Vagina (tissue), 2 donors: ENCODE data around the gene ACAN. TPM values are rescaled to one million over a fixed set of nuclear protein-coding genes. Genes with fewer than 3 reads are reported as not detected.
A peak's percentile ranks its signal among the peaks of the same experiment; 100 is the strongest.

ENCODE experiments used
- DNase-seq, 2 donors: peaks; one replicate each; pipeline ENCODE4 v3.0.0-alpha.2; 2017; ENCODE audit errors: extremely low spot score in 2 of 2
- H3K27ac ChIP-seq: fragments of 200-600 bp; sonication (generic); one replicate; pipeline ENCODE4 v1.5.1; 2019
- H3K27me3 ChIP-seq: fragments of 200-600 bp; sonication (generic); one replicate; pipeline ENCODE4 v1.5.1; 2019
- H3K36me3 ChIP-seq, 2 donors: fragments of 200-600 bp; sonication (generic); one replicate each; pipeline ENCODE4 v1.5.1; 2017 to 2019
- H3K4me1 ChIP-seq: fragments of 200-600 bp; sonication (generic); one replicate; pipeline ENCODE4 v1.5.1; 2019
- H3K4me3 ChIP-seq, 2 donors: fragments of 200-600 bp; sonication (generic); 1 replicate in 1 of 2; 2 replicates in 1 of 2; pipeline ENCODE4 v1.5.1; 2016 to 2019
- H3K9me3 ChIP-seq: fragments of 200-600 bp; sonication (generic); one replicate; pipeline ENCODE4 v1.5.1; 2019
- POLR2A ChIP-seq, 2 donors: fragments of 450-650 bp; IDR thresholded peaks; one replicate each; pipeline ENCODE4 v1.6.1; 2017; ENCODE audit warnings: antibody characterized with exemption in 2 of 2, mild to moderate bottlenecking in 2 of 2, moderate library complexity in 2 of 2
- POLR2AphosphoS5 ChIP-seq, 2 donors: sonication (generic); formaldehyde crosslinking; IDR thresholded peaks; one replicate each; pipeline ENCODE4 v1.9.0; 2017; ENCODE audit warnings: antibody characterized with exemption in 2 of 2, mild to moderate bottlenecking in 2 of 2, low read depth in 1 of 2; ENCODE audit not compliant: insufficient read depth in 1 of 2
- intact Hi-C: fragments of 100-400 bp; cut with DNase I; formaldehyde crosslinking; loops from one replicate; pipeline ENCODE4 v1.15.1; 2023
- total RNA-seq: library from RNA; depleted of rRNA; stranded (reverse); fragments of >200 nt; gene quantifications from one replicate; pipeline ENCODE4 v1.2.3, GENCODE V29; 2016
- TF ChIP-seq, protein P1 (sequence below), 3 experiments: fragments of 450-650 bp in 2 of 3; fragments of 200-600 bp in 1 of 3; sonication (generic) in 1 of 3; IDR thresholded peaks; one replicate each; pipeline ENCODE4 v1.5.1; 2017 to 2019; ENCODE audit warnings: antibody characterized with exemption in 3 of 3, mild to moderate bottlenecking in 2 of 3, moderate library complexity in 2 of 3

Gene ACAN
- total RNA-seq, 1 donor from 2014 or later = 2.0 TPM

DNA sequence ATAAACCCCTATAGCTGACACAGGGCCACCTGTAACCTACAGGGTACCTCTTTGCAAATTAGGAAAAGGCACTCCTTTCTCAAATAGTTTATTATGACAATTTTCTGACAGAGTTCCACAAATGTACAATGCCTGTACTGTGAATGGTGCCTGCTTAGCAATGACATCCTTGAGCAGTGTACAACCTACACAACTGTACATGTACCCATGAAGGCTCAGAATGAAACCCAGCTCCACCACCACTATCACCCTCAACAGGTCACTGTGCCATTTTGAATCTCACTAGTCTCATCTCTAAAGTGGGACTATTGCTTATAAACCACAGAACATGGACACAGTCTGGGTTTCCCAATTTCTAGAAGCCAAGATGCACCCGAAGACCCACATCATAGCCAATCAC, 102.9 kb downstream of the ACAN start:
- no peak for DNase-seq
- Histone ChIP-seq H3K4me3 (no peak overlapping the region), H3K27ac (peak overlapping the region; percentile 89), H3K9me3 (no peaks in the 10 kb centered on the region), H3K27me3 (no peaks in the 10 kb centered on the region), H3K36me3 (peaks cover 0 to 51% of the 10 kb centered on the region in 2 donors), H3K4me1 (peaks cover 87% of the 10 kb centered on the region)
- intact Hi-C loops = loop anchor here (5.0 kb wide), 1 partner anchor 271 kb away; no protein-coding TSS in a partner anchor
- TF ChIP-seq, protein P1, sequence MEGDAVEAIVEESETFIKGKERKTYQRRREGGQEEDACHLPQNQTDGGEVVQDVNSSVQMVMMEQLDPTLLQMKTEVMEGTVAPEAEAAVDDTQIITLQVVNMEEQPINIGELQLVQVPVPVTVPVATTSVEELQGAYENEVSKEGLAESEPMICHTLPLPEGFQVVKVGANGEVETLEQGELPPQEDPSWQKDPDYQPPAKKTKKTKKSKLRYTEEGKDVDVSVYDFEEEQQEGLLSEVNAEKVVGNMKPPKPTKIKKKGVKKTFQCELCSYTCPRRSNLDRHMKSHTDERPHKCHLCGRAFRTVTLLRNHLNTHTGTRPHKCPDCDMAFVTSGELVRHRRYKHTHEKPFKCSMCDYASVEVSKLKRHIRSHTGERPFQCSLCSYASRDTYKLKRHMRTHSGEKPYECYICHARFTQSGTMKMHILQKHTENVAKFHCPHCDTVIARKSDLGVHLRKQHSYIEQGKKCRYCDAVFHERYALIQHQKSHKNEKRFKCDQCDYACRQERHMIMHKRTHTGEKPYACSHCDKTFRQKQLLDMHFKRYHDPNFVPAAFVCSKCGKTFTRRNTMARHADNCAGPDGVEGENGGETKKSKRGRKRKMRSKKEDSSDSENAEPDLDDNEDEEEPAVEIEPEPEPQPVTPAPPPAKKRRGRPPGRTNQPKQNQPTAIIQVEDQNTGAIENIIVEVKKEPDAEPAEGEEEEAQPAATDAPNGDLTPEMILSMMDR (IDR thresholded peaks at IDR 0.05) = no peak
- TF ChIP-seq POLR2A (IDR thresholded peaks at IDR 0.05) = no peak
- no peak for TF ChIP-seq POLR2AphosphoS5 (IDR thresholded peaks at IDR 0.05; ENCODE audit: insufficient read depth in 1 of 2, low read depth in 1 of 2)

DNA sequence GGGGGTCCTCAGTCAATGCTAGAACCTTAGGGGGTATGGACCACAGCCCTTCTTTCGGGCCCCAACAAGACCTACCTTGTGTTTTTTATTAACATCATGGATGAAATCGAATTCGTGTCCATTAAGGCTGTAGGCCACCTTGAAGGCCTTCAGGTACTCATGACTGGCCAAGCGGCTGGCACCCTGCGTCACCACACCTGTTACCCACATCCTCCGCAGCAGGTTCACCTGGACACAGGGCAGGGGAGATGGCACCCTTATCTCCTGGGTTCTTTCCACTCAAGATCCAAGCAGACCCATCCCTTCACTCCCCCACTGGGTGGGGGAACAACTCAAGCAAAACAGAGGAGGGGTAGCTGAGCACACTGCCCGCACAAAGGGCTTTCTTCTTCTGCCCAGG, 103.3 kb downstream of the ACAN start:
- Histone ChIP-seq H3K9me3 (no peaks in the 10 kb centered on the region), H3K4me3 (no peak overlapping the region), H3K27ac (peak overlapping the region; percentile 89), H3K36me3 (peaks cover 0 to 47% of the 10 kb centered on the region in 2 donors), H3K4me1 (peaks cover 91% of the 10 kb centered on the region), H3K27me3 (no peaks in the 10 kb centered on the region)
- intact Hi-C loops = loop anchor here (5.0 kb wide), 1 partner anchor 271 kb away; no protein-coding TSS in a partner anchor
- TF ChIP-seq POLR2A (IDR thresholded peaks at IDR 0.05) (no peak), POLR2AphosphoS5 (IDR thresholded peaks at IDR 0.05; ENCODE audit: insufficient read depth in 1 of 2, low read depth in 1 of 2) (no peak)
- TF ChIP-seq, protein P1 (IDR thresholded peaks at IDR 0.05) = no peak
- DNase-seq = no peak

DNA sequence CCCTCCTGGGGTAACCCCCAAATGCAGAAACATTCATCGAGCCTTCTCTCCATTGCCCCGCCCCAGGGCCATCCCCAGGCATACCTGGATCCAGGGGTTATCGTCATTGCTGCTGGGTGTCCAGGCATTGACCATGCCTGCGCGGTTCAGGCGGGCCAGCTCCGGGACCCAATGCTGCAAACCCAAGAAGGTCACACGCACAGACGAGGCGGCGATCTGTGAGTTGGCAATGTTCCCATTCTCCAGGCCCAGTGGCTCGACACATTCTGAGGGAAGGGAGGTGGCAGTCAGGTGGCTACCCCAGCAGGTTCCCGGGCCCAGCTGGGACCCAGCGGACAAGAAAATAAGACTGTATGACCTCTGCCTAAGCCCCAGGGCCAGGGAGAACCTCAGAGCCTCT, 103.9 kb downstream of the ACAN start:
- Histone ChIP-seq H3K9me3 (no peaks in the 10 kb centered on the region), H3K36me3 (peaks cover 0 to 41% of the 10 kb centered on the region in 2 donors), H3K27ac (peak overlapping the region; percentile 89), H3K4me1 (peaks cover 95% of the 10 kb centered on the region), H3K4me3 (no peak overlapping the region), H3K27me3 (no peaks in the 10 kb centered on the region)
- no peak for DNase-seq
- intact Hi-C loops = loop anchor here (5.0 kb wide), 1 partner anchor 270 kb away; no protein-coding TSS in a partner anchor
- TF ChIP-seq POLR2AphosphoS5 (IDR thresholded peaks at IDR 0.05; ENCODE audit: insufficient read depth in 1 of 2, low read depth in 1 of 2) (no peak), POLR2A (IDR thresholded peaks at IDR 0.05) (no peak)
- TF ChIP-seq, protein P1 (IDR thresholded peaks at IDR 0.05) = no peak

DNA sequence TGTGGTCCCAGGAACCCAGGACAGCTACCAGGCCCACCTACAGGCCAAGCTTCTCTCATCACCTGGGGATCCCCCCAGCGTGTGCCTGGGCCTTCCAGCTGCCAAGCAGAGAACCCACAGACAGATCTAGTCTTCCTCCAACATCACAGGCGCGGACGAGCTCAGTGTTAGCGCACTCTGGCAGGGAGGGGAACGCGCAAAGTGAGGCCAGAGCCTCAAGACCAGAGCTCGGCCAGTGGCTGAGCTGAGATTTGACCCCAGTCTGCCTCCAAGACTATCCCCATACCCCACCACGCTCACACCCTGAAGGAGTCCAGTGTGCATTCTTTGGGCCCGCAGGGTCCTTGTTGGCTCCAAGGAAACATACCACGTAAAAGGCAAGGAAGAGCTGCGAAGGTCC, 104.9 kb downstream of the ACAN start:
- intact Hi-C loops = loop anchor here (5.0 kb wide), 1 partner anchor 269 kb away; no protein-coding TSS in a partner anchor
- Histone ChIP-seq H3K9me3 (no peaks in the 10 kb centered on the region), H3K27me3 (no peaks in the 10 kb centered on the region), H3K4me3 (peak overlapping the region in 1 of 2 donors; percentile 1), H3K4me1 (peaks cover 90% of the 10 kb centered on the region), H3K27ac (peak overlapping the region; percentile 89), H3K36me3 (peaks cover 0 to 41% of the 10 kb centered on the region in 2 donors)
- TF ChIP-seq, protein P1 (IDR thresholded peaks at IDR 0.05) = no peak
- TF ChIP-seq POLR2A (IDR thresholded peaks at IDR 0.05) = no peak
- DNase-seq = no peak
